Loucy (cell line): ENCODE results near the gene COA6.

Experiments used
- H2AFZ ChIP-seq: fragments of 200-600 bp; sonication (generic); 2 replicates; pipeline ENCODE4 v1.6.0; 2016; ENCODE audit warnings: antibody characterized with exemption, mild to moderate bottlenecking, low read length, moderate library complexity
- H3F3A ChIP-seq: fragments of 200-600 bp; 2 replicates; pipeline ENCODE4 v1.6.0; 2016; ENCODE audit warnings: antibody characterized with exemption, low read depth, mild to moderate bottlenecking
- H3K27me3 ChIP-seq: fragments of 200-600 bp; sonication (generic); 2 replicates; pipeline ENCODE4 v1.6.1; 2014; ENCODE audit warnings: low read length, mild to moderate bottlenecking; ENCODE audit not compliant: insufficient read depth, poor library complexity, severe bottlenecking
- H3K36me3 ChIP-seq: fragments of 200-600 bp; sonication (generic); 2 replicates; pipeline ENCODE4 v1.6.1; 2016; ENCODE audit warnings: low read length; ENCODE audit not compliant: insufficient read depth
- H3K4me1 ChIP-seq: fragments of 200-600 bp; sonication (generic); 2 replicates; pipeline ENCODE4 v1.5.1; 2014; ENCODE audit warnings: low read length, mild to moderate bottlenecking; ENCODE audit not compliant: insufficient read depth, poor library complexity, severe bottlenecking
- H3K4me2 ChIP-seq: fragments of 200-600 bp; sonication (generic); 2 replicates; pipeline ENCODE4 v1.6.0; 2014; ENCODE audit warnings: antibody characterized with exemption, low read length, low read depth, mild to moderate bottlenecking; ENCODE audit not compliant: poor library complexity, severe bottlenecking
- H3K4me3 ChIP-seq: fragments of 200-600 bp; sonication (generic); 2 replicates; pipeline ENCODE4 v1.5.1; 2014; ENCODE audit warnings: low read length, mild to moderate bottlenecking, mixed read lengths; ENCODE audit not compliant: poor library complexity, severe bottlenecking
- H3K79me2 ChIP-seq: fragments of 200-600 bp; sonication (generic); 2 replicates; pipeline ENCODE4 v1.6.1; 2014; ENCODE audit warnings: low read length; ENCODE audit not compliant: insufficient read depth
- H3K9ac ChIP-seq: fragments of 200-600 bp; sonication (generic); 2 replicates; pipeline ENCODE4 v1.6.0; 2014; ENCODE audit warnings: mild to moderate bottlenecking, low read depth, low read length, moderate library complexity; ENCODE audit not compliant: poor library complexity, severe bottlenecking
- H3K9me2 ChIP-seq: fragments of 200-600 bp; sonication (generic); replicated peaks from 2 replicates; pipeline ENCODE4 v1.6.1; 2016; ENCODE audit warnings: low read depth, low read length, mixed read lengths
- H3K9me3 ChIP-seq: fragments of 200-600 bp; sonication (generic); 2 replicates; pipeline ENCODE4 v1.6.1; 2014; ENCODE audit warnings: mild to moderate bottlenecking, antibody characterized with exemption, low read length, low read depth; ENCODE audit not compliant: insufficient read depth
- H4K20me1 ChIP-seq: fragments of 200-600 bp; sonication (generic); 2 replicates; pipeline ENCODE4 v1.6.0; 2014; ENCODE audit warnings: antibody characterized with exemption, low read length, mild to moderate bottlenecking; ENCODE audit not compliant: insufficient read depth, poor library complexity, severe bottlenecking
- CTCF ChIP-seq: fragments of 200-600 bp; sonication (generic); conservative IDR thresholded peaks from 2 replicates; pipeline ENCODE4 v1.5.1; 2014; ENCODE audit warnings: mild to moderate bottlenecking, antibody characterized with exemption, low read length
- EZH2phosphoT487 ChIP-seq: fragments of 200-600 bp; IDR thresholded peaks from 2 replicates; pipeline ENCODE4 v1.6.1; 2018; ENCODE audit warnings: antibody characterized with exemption, mild to moderate bottlenecking, moderate library complexity, borderline replicate concordance

Gene COA6

GRCh38 chr1:234331507-234331906 lies 41.7 kb upstream of the COA6 start:
- H3K4me2 ChIP-seq = no peak overlapping the region
- H3K9me3 ChIP-seq = 0 out of 2 replicates have a peak, but pooled peaks cover 3% of the 10 kb centered on the region
- TF ChIP-seq CTCF (no peak), EZH2phosphoT487 (no peak)
- no peak overlapping the region for H3K4me3 ChIP-seq
- no peaks in the 10 kb centered on the region for H4K20me1 ChIP-seq
- no peak overlapping the region for H3K9ac ChIP-seq
- no peaks in the 10 kb centered on the region; the same call in 1 of the 2 replicates for H3K9me2 ChIP-seq
- peaks cover 14% of the 10 kb centered on the region for H3K27me3 ChIP-seq
- no peak overlapping the region for H2AFZ ChIP-seq
- H3K79me2 ChIP-seq = no peaks in the 10 kb centered on the region
- no peaks in the 10 kb centered on the region for H3K36me3 ChIP-seq
- no peaks in the 10 kb centered on the region for H3K4me1 ChIP-seq
- H3F3A ChIP-seq = no peaks in the 10 kb centered on the region

- H3K27me3 ChIP-seq = peaks cover 26% of the 10 kb centered on the region
- no peaks in the 10 kb centered on the region for H3K36me3 ChIP-seq
- H3K4me3 ChIP-seq = no peak overlapping the region
- no peak overlapping the region for H3K4me2 ChIP-seq
- no peaks in the 10 kb centered on the region for H4K20me1 ChIP-seq
- no peaks in the 10 kb centered on the region for H3K4me1 ChIP-seq
- no peaks in the 10 kb centered on the region; the same call in 1 of the 2 replicates for H3K9me2 ChIP-seq
- no peak overlapping the region for H2AFZ ChIP-seq
- no peak overlapping the region for H3K9ac ChIP-seq
- H3K79me2 ChIP-seq = no peaks in the 10 kb centered on the region
- no peaks in the 10 kb centered on the region for H3F3A ChIP-seq
- H3K9me3 ChIP-seq = 0 out of 2 replicates have a peak, but pooled peaks cover 6% of the 10 kb centered on the region
- TF ChIP-seq CTCF (no peak), EZH2phosphoT487 (no peak)
These were observed 36.9 kb upstream of the COA6 start for GRCh38 chr1:234336359-234336758.

GRCh38 chr1:234337233-234337632 lies 36.0 kb upstream of the COA6 start:
- no peak overlapping the region for H2AFZ ChIP-seq
- H4K20me1 ChIP-seq = no peaks in the 10 kb centered on the region
- no peak overlapping the region for H3K4me2 ChIP-seq
- no peak overlapping the region for H3K4me3 ChIP-seq
- no peaks in the 10 kb centered on the region for H3K36me3 ChIP-seq
- H3F3A ChIP-seq = no peaks in the 10 kb centered on the region
- no peak for TF ChIP-seq CTCF
- TF ChIP-seq EZH2phosphoT487 = no peak
- 0 out of 2 replicates have a peak, but pooled peaks cover 6% of the 10 kb centered on the region for H3K9me3 ChIP-seq
- no peaks in the 10 kb centered on the region; the same call in 1 of the 2 replicates for H3K9me2 ChIP-seq
- no peaks in the 10 kb centered on the region for H3K79me2 ChIP-seq
- no peaks in the 10 kb centered on the region for H3K4me1 ChIP-seq
- H3K27me3 ChIP-seq = peaks cover 26% of the 10 kb centered on the region
- no peak overlapping the region for H3K9ac ChIP-seq
